AG04450 (cell line): Measurements from ENCODE around the gene ZC3HAV1. TPM values are rescaled to one million over a fixed set of nuclear protein-coding genes. Genes with fewer than 3 reads are reported as not detected.
"Not testable (repeated sequence)": the region's sequence is repeated elsewhere in the genome, so short reads cannot be mapped to it uniquely, and the experiment has no call there.

Source experiments
- CTCF ChIA-PET: fragments of 300-600, 350-600 bp; formaldehyde crosslinking; extraction: SDS; loops from one replicate; lab custom pipeline; 2022; ENCODE audit warnings: antibody characterized with exemption, inconsistent platforms; lab: Charles Lee
- POLR2A ChIA-PET: fragments of 350-600 bp; formaldehyde crosslinking; extraction: SDS; loops from one replicate; lab custom pipeline; 2021; ENCODE audit warnings: antibody characterized with exemption, inconsistent platforms; lab: Yijun Ruan, JAX
- DNase-seq: peaks from one replicate; pipeline ENCODE4 v3.0.0-alpha.2; 2011; ENCODE audit warnings: low read depth, low spot score
- H3K27ac ChIP-seq: one replicate; pipeline ENCODE4 v1.5.1; 2012; ENCODE audit warnings: low read depth, low read length, control low read depth
- H3K27me3 ChIP-seq: one replicate; pipeline ENCODE4 v1.6.0; 2012; ENCODE audit warnings: low read length; ENCODE audit not compliant: control insufficient read depth, insufficient read depth
- H3K4me3 ChIP-seq: 2 replicates; pipeline ENCODE4 v1.5.1; 2011; ENCODE audit warnings: mild to moderate bottlenecking, low read depth, low read length, control low read depth
- H3K9me3 ChIP-seq: 2 replicates; pipeline ENCODE4 v1.5.1; 2012; ENCODE audit warnings: low read length; ENCODE audit not compliant: control insufficient read depth, insufficient read depth
- CTCF ChIP-seq: IDR thresholded peaks from 2 replicates; pipeline ENCODE4 v1.5.1; 2011; ENCODE audit warnings: low read depth, low read length, control low read depth, inconsistent platforms
- polyA plus RNA-seq: library from polyadenylated mRNA; depleted of rRNA; stranded (reverse); fragments of >200 nt; gene quantifications from 2 replicates; pipeline ENCODE4 v1.2.3, GENCODE V29; 2011

The ZC3HAV1 gene
- polyA plus RNA-seq, 1 experiment: 25.3 TPM

GRCh38 chr7:139094596-139094995, 14.9 kb downstream of the ZC3HAV1 start:
- TF ChIP-seq CTCF: no peak
- ChIA-PET CTCF (interaction anchor here (0.6 to 2.9 kb wide), 6 partner anchors 9 to 551 kb away, joined by 3 to 24 read pairs (median 4); no protein-coding TSS in a partner anchor), POLR2A (interaction anchor here (0.6 to 0.7 kb wide), 2 partner anchors 96 to 140 kb away, joined by 4 read pairs; no protein-coding TSS in a partner anchor)
- no peaks in the 10 kb centered on the region for H3K9me3 ChIP-seq
- H3K27ac ChIP-seq: no peak overlapping the region
- no peak for DNase-seq
- no peaks in the 10 kb centered on the region for H3K27me3 ChIP-seq
- H3K4me3 ChIP-seq: no peak overlapping the region

GRCh38 chr7:139094030-139094429, 15.5 kb downstream of the ZC3HAV1 start:
- H3K9me3 ChIP-seq: no peaks in the 10 kb centered on the region
- TF ChIP-seq CTCF: no peak
- DNase-seq: no peak
- H3K27me3 ChIP-seq: no peaks in the 10 kb centered on the region
- H3K4me3 ChIP-seq: no peak overlapping the region
- no peak overlapping the region for H3K27ac ChIP-seq
- ChIA-PET POLR2A (interaction anchor here (0.7 kb wide), 1 partner anchor 141 kb away, joined by 4 read pairs; no protein-coding TSS in a partner anchor), CTCF (interaction anchor here (1.1 to 2.9 kb wide), 5 partner anchors 9 to 552 kb away, joined by 3 to 24 read pairs (median 4); no protein-coding TSS in a partner anchor)

GRCh38 chr7:139093512-139093911, 16.0 kb downstream of the ZC3HAV1 start:
- POLR2A ChIA-PET, H3K9me3 ChIP-seq, H3K27me3 ChIP-seq, H3K27ac ChIP-seq, H3K4me3 ChIP-seq, DNase-seq: not testable (repeated sequence)
- CTCF ChIA-PET: interaction anchor here (1.1 to 2.9 kb wide), 3 partner anchors 16 to 77 kb away, joined by 3 to 24 read pairs (median 4); no protein-coding TSS in a partner anchor

- H3K9me3 ChIP-seq: no peaks in the 10 kb centered on the region
- ChIA-PET POLR2A (no interaction called here), CTCF (interaction anchor here (1.6 kb wide), 1 partner anchor 17 kb away, joined by 9 read pairs; no protein-coding TSS in a partner anchor)
- DNase-seq: no peak
- H3K27me3 ChIP-seq: no peaks in the 10 kb centered on the region
- H3K4me3 ChIP-seq: no peak overlapping the region
- no peak for TF ChIP-seq CTCF
- H3K27ac ChIP-seq: no peak overlapping the region
These were observed 17.3 kb downstream of the ZC3HAV1 start for GRCh38 chr7:139092090-139092796.

- TF ChIP-seq CTCF: no peak
- ChIA-PET CTCF (interaction anchor here (1.6 kb wide), 1 partner anchor 17 kb away, joined by 9 read pairs; no protein-coding TSS in a partner anchor), POLR2A (no interaction called here)
- H3K9me3 ChIP-seq: no peaks in the 10 kb centered on the region
- no peak for DNase-seq
- H3K27ac ChIP-seq: no peak overlapping the region
- H3K4me3 ChIP-seq: no peak overlapping the region
- H3K27me3 ChIP-seq: no peaks in the 10 kb centered on the region
These were observed 17.9 kb downstream of the ZC3HAV1 start for GRCh38 chr7:139091677-139091996.
